Activated naive CD4-positive, alpha-beta T cell treated with anti-CD3 and anti-CD28 coated beads, Interleukin-2, amount 50 U/mL, for 24 hours (primary cell): Measurements from ENCODE around the gene LMOD3.

ENCODE experiments used
- H3K27ac Mint-ChIP-seq: one replicate; pipeline ENCODE4 v1.8.0; 2021; ENCODE audit warnings: mild to moderate bottlenecking, mixed read lengths
- H3K27me3 Mint-ChIP-seq: one replicate; pipeline ENCODE4 v1.8.0; 2021; ENCODE audit warnings: mixed read lengths
- H3K36me3 Mint-ChIP-seq: one replicate; pipeline ENCODE4 v1.8.0; 2021; ENCODE audit warnings: mixed read lengths
- H3K4me1 Mint-ChIP-seq: one replicate; pipeline ENCODE4 v1.8.0; 2021; ENCODE audit warnings: mixed read lengths
- H3K4me3 Mint-ChIP-seq: one replicate; pipeline ENCODE4 v1.8.0; 2021; ENCODE audit warnings: mild to moderate bottlenecking, mixed read lengths
- H3K9me3 Mint-ChIP-seq: one replicate; pipeline ENCODE4 v1.8.0; 2021; ENCODE audit warnings: mixed read lengths

Gene LMOD3

DNA sequence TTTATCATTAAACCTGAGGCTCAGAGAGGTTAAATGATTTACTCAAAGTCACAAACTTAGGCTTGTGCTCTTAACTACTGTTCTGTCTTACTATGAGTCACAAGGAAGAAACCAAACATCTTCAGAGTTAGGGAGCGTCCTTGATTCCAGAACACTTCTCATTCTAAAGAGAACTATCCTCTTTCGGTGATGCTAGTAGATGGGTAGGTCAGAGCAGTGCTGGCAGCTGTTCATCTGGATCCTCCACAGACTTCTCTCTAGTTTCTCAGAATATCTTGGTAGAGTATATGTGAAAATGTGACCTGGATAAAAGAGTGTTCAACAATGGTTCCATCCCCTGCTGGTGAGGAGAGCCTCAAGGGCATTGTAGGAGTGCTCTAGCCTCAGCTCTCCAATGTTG lies 34.3 kb downstream of the LMOD3 start:
- Mint-ChIP-seq H3K9me3 (no peaks in the 10 kb centered on the region), H3K36me3 (peaks cover 8% of the 10 kb centered on the region), H3K27me3 (no peaks in the 10 kb centered on the region), H3K4me1 (peaks cover 77% of the 10 kb centered on the region), H3K27ac (peak overlapping the region; percentile 80), H3K4me3 (peak overlapping the region; percentile 75)

DNA sequence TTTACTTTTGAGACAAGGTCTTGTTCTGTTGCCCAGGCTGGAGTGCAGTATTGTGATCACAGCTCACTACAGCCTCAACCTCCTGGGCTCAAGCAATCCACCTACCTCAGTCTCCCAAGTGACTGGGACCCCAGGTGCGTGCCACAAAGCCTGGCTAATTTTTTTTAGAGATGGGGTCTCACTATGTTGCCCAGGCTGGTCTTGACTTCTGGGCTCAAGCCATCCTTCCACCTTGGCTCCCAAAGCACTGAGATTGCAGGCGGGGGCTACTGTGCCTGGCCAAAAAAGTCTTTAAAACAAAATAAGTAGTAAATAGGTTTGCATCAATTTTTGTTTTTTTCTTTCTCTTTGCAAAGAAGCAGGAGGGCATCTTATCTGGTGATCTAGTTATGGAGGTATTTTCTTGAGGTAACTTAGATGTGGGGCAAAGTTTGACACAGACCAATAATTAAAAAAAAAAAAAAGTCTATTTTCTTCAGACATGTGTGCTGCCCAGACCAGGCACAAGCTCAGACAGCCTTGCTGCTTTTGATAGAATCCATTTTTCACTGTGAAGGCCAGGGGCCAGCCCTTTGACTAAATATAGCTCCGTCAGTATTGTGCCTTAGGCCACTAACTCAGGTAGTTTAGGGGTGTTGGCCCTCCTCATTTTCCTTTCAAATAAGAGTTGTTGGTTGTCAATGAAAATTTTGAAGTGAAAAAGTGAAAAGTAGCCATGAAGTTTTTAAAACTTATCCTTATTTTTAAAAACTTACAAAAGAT lies 35.2 kb downstream of the LMOD3 start:
- H3K4me1 Mint-ChIP-seq = peaks cover 77% of the 10 kb centered on the region

DNA sequence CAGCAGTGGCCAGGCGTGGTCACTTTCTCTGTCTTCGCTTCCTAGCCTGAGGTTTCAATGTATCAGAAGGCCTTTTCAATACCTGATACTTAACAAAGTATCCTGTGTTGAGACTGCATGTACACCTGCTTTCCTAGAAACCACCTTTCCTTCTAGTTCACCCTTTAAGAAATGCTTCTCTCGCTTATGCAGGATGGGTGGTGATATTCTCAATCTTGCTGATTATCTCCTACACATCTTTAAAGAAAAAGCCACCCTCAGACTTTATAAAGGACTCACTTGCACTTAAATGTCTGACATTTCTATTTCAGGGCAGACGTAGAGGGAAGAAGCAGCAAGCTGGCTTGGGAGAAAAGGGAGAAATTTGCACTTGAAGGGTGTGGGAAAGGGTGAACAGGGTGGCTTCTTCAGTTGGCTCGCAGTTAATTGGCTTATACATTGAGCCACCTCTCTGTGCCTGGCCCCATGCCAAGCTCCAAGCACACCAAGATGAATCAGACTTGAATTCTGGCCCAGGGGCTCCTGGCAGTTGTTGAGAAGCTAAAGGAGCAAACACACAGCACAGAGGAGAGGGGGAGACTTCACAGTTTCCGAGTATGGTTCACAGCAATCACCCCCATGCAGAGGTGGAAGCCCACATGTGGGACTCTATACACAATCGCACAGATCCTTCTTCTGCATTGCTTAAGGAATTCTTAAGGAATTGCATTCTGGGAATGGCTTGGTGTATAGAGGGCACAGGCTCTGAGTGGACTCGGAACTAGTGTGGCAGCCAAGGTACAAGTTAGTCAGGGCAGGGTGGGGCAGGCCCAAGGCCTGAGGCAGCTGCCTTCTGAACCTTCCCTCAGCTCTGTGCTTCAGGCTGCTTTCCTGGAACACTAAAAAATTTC lies 36.3 kb downstream of the LMOD3 start:
- Mint-ChIP-seq H3K4me1 (peaks cover 78% of the 10 kb centered on the region), H3K27ac (peak overlapping the region; percentile 97), H3K27me3 (no peaks in the 10 kb centered on the region), H3K4me3 (peak overlapping the region; percentile 89), H3K9me3 (no peaks in the 10 kb centered on the region), H3K36me3 (peaks cover 4% of the 10 kb centered on the region)

More for the DNA sequence above, 35.2 kb downstream of the LMOD3 start:
- H3K27ac Mint-ChIP-seq = peak overlapping the region; percentile 43
- H3K9me3 Mint-ChIP-seq = no peaks in the 10 kb centered on the region
- H3K4me3 Mint-ChIP-seq = peak overlapping the region; percentile 75
- H3K27me3 Mint-ChIP-seq = no peaks in the 10 kb centered on the region
- peaks cover 8% of the 10 kb centered on the region for H3K36me3 Mint-ChIP-seq

DNA sequence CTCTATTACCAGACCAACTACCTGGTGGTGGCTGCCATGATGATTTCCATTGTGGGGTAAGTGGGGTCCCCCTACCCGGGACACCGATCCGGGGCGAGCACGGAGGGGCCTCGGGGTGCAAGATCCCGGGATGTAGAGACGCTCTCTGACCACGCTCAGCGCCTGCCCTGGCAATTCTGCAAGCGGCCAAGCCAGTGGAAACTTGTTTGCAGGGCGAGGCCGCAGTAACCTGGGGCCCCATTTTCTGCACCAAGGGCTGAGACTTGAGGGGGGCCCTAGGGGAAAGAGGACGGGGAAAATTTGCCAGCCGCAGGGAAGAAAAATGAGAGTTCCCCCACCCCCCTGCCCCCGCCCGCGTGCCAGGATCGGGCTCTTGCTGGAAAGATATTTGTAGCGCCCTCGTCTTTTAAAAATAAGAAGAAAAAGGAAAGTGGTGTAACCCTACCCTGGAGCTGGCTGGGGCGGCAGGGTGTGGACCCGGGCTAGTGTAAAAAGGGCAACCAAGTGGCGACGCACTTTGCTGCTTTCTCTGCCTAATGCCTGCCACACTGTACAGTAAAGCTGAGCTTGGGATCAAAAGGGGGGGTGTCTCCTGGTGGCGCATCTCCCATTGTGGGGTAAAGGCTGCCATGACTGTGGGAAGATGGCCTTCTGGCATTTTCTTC lies 37.1 kb downstream of the LMOD3 start:
- peak overlapping the region; percentile 89 for H3K4me3 Mint-ChIP-seq
- peaks cover 4% of the 10 kb centered on the region for H3K36me3 Mint-ChIP-seq
- H3K4me1 Mint-ChIP-seq = peaks cover 79% of the 10 kb centered on the region
- H3K27me3 Mint-ChIP-seq = no peaks in the 10 kb centered on the region
- peak overlapping the region; percentile 97 for H3K27ac Mint-ChIP-seq
- no peaks in the 10 kb centered on the region for H3K9me3 Mint-ChIP-seq

DNA sequence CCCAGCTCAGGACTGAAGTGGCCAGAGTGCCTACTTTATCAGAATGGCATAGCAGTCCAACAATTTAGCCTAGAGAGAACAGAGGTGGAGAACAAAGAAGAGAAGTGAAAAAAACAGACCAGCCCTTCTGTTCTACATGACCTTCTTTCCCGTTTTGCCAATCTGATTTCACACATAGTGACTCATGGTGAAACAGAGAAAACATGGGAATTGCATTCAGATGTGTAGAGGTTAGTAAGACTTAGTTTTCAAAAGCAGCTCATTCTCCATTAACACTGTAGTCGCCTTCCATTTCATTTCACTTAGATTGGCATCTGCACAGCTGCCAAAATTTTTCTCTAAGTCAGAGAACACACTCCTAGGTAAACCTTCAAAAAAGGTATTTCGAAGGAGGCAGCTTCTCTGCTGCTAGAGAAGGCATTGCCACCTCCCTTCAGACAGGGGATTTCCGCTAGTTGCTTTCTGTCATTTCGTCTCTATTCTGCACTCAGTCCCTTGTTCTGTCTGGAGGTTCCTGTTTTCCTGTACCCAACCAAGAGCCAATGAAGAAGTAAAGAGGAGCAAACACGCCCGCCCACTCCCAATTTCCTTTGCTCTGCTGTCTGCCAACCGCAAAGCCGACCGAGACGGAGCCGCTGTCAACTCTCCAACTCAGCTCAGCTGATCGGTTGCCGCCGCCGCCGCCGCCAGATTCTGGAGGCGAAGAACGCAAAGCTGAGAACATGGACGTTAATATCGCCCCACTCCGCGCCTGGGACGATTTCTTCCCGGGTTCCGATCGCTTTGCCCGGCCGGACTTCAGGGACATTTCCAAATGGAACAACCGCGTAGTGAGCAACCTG lies 37.8 kb downstream of the LMOD3 start, which contains the start of gene ARL6IP5:
TSS of gene ARL6IP5 (plus strand) at position 612 of the 842 bp plus-strand sequence. CDS start at position 723, 111 bp downstream.
- Mint-ChIP-seq H3K36me3 (peaks cover 3% of the 10 kb centered on the region), H3K4me1 (peaks cover 72% of the 10 kb centered on the region), H3K4me3 (peak within 1 kb of the TSS; percentile 89), H3K9me3 (no peaks in the 10 kb centered on the region), H3K27ac (peak within 1 kb of the TSS; percentile 97), H3K27me3 (no peaks in the 10 kb centered on the region)

DNA sequence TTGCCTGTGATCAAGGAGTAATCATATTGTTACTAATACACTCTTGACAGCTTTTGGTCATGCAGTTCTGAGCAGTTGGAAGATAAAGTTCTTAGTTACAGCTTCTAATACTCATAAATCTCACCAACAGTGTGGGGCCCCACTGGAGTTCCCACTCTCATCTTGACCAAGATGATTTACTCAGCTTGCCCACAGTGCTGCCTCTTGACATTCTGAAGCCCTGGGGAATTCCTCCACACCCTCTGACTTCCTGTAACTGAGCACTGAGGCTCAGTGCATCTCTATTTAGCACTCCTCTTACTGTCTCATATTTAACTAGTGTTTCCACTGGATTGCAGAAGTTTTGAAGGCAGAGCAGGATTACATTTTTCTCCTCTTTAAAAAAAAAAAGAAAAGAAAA lies 39.6 kb downstream of the LMOD3 start:
- Mint-ChIP-seq H3K9me3 (no peaks in the 10 kb centered on the region), H3K4me3 (peak overlapping the region; percentile 89), H3K36me3 (peaks cover 3% of the 10 kb centered on the region), H3K27me3 (no peaks in the 10 kb centered on the region), H3K4me1 (peaks cover 68% of the 10 kb centered on the region), H3K27ac (peak overlapping the region; percentile 97)

DNA sequence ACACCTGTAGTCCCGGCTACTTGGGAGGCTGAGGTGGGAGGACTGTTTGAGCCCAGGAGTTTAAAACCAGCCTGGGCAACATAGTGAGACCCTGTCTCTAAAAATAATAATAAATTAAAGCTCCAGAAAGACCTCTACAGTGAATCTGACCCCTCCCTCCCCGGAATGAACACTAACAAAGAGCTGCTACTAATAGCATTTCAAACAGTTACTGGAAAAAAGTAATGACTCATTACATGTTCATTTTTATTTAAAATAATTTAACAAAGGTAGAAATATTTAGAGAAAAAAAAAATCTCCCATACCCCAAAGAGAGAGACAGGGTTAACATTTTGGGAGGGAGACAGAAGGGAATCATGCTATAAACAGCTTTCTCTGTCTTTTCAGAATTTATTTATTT lies 40.0 kb downstream of the LMOD3 start:
- Mint-ChIP-seq H3K4me3 (peak overlapping the region; percentile 89), H3K27me3 (no peaks in the 10 kb centered on the region), H3K27ac (peak overlapping the region; percentile 97), H3K4me1 (peaks cover 69% of the 10 kb centered on the region), H3K36me3 (peaks cover 3% of the 10 kb centered on the region), H3K9me3 (no peaks in the 10 kb centered on the region)

DNA sequence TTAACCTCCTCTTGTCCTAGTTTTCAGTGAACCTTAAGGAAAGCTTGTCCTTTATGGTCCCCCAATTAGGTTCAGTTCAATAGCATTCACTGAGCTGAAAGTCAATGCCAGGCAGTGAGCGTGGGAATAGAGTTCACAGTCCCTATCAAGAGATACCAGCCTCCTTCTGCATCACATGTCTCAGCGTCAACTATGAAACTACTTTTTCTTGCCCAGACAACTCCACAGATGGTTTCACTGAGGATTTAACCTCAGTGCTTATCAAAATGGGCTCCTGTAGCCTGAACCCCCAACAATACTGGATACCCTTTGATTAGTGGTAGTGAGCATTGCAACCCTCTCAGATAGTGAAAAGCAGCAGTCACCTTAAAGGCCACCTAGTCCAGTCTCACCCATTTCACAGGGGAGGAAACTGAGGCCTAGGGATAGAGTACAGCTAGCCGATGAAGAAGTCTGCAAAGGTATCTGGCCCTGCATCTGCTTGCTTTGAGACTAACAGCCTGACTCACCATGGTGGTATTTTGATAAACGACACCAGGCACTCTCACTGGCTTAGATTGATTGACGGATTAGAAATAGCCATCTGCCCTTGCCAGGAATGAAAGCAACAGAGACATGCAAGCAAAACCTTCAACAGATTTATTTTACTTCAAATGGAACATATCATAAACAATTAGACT lies 40.7 kb downstream of the LMOD3 start:
- Mint-ChIP-seq H3K9me3 (no peaks in the 10 kb centered on the region), H3K36me3 (peaks cover 4% of the 10 kb centered on the region), H3K4me3 (peak overlapping the region; percentile 77), H3K27me3 (no peaks in the 10 kb centered on the region), H3K4me1 (peaks cover 71% of the 10 kb centered on the region), H3K27ac (peak overlapping the region; percentile 97)

DNA sequence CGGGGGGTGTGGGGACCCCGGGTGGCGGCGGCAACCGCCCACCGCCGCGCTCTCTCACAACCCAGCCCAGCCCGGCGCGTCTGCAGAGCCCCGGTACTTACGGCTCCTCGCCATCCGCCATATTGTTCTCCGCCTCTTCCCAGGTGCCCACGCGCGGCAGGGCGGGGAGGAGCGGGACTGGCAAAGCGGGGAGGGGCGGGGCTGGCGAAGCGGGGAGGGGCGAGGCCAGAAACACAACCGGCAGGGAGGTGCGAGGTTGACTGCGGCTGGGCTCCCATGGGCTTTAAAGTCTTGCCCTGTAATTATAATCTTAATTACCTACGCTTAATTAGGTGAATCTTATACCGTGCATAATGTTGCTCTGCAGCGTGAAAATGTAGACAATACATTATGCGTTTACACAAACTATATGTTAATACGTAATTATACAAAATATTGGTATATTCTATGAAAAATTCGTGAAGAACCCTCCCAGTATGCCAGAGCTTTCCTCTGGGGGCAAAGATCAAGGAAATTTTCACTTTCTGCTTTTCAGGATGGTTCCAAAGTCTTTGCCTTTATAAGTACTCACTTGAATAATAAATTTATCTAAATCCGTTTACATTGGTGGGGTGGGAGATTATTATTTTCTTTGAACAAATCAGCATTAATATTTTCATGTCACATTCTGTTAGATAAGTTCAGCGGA lies 42.0 kb downstream of the LMOD3 start, which contains the start of gene UBA3:
TSS of gene UBA3 (minus strand) at position 133 of the 688 bp plus-strand sequence. CDS start at position 121, 12 bp downstream.
- Mint-ChIP-seq H3K4me3 (peak within 1 kb of the TSS; percentile 94), H3K27ac (peak within 1 kb of the TSS; percentile 91), H3K9me3 (no peaks in the 10 kb centered on the region), H3K4me1 (peaks cover 69% of the 10 kb centered on the region), H3K36me3 (peaks cover 3% of the 10 kb centered on the region), H3K27me3 (no peaks in the 10 kb centered on the region)

DNA sequence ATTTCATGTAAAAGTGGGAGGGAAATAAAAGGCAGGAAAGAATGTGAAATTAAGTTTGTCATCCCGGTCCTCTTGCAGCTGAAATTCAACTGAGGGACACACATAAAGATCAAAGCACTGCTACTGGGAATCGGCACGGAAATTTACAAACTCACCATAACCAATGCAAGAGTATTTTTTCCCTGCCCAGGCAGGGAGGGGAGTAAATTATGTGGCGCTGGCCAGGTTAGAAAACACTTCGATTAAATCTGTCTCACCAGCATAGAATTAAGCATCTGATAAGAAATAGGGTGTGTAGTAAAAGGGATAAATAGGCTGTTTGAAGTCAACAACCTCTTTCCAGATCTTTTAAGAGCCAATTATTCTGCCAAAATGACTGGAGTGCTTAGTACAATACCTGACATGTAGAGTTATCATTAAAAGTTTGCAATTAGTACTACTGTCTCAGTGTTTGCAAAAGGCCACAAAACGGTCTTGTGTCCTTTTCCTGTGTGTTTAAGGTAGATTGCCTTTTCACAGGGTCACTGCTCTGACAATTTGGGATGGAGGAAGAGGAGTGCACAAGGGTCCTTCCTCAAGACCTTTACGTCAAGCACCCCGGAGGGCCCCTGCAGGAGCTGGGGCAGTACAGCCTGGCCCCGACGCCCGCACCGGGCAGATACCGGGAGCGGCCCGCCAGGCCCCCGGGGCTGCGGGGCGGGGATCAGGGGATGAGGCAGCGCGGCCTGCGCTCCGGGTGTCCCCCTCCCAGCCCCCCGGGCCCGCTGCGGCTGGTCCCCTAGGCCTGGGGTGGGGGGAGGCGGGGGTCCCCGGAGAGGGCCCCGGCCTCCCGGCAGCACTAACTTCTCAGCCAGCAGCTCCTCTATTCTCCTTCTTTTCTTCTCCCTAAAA lies 42.9 kb downstream of the LMOD3 start:
- Mint-ChIP-seq H3K36me3 (peaks cover 3% of the 10 kb centered on the region), H3K27ac (peak overlapping the region; percentile 91), H3K4me3 (peak overlapping the region; percentile 94), H3K4me1 (peaks cover 67% of the 10 kb centered on the region), H3K27me3 (no peaks in the 10 kb centered on the region), H3K9me3 (no peaks in the 10 kb centered on the region)

DNA sequence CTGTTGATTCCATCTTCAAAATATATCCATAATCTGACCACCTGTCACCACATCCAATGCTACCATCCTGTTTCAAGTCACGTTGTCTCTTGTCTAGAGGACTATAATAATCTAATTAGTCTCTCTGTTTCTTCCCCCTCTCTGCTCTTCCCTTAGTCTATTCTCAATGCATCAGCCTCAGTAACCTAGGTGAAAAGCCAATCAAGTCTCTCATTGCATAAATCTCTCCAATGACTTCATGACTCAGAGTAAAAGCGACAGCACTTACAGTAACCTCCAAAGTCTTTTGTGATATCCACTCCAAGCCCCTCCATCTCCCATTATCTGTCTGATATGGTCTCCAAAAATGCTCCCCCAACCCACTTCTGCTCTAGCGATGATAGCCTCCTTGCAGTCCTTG lies 49.5 kb downstream of the LMOD3 start:
- no peaks in the 10 kb centered on the region for H3K9me3 Mint-ChIP-seq
- no peak overlapping the region for H3K4me3 Mint-ChIP-seq
- no peaks in the 10 kb centered on the region for H3K27me3 Mint-ChIP-seq
- peaks cover 43% of the 10 kb centered on the region for H3K4me1 Mint-ChIP-seq
- peaks cover 23% of the 10 kb centered on the region for H3K36me3 Mint-ChIP-seq
- H3K27ac Mint-ChIP-seq = peak overlapping the region; percentile 56

DNA sequence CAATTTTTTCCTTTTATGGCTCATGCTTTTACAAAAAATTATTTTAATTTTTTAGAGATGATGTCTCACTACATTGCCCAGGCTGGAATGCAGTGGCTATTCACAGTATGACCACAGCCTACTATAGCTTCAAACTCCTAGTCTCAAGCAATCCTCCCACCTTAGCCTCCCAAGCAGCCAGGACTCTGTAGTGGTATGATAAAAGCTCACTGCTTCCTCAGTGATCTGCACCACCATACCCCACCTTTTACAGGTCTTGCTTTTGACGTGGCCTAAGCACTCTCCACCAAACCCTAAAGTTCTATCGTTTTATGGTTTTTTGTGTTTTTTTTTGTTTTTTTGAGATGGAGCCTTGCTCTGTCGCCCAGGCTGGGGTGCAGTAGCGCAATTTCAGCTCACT lies 56.3 kb downstream of the LMOD3 start:
- H3K4me3 Mint-ChIP-seq = no peak overlapping the region
- H3K9me3 Mint-ChIP-seq = no peaks in the 10 kb centered on the region
- H3K27me3 Mint-ChIP-seq = no peaks in the 10 kb centered on the region
- H3K4me1 Mint-ChIP-seq = peaks cover 48% of the 10 kb centered on the region
- peak overlapping the region; percentile 84 for H3K27ac Mint-ChIP-seq
- peaks cover 16% of the 10 kb centered on the region for H3K36me3 Mint-ChIP-seq
